HG03378 (cell line): ENCODE results near the gene CNTNAP2.

ENCODE experiments used
- ATAC-seq: cut with Tn5 transposase; IDR thresholded peaks from one replicate; pipeline ENCODE4 v1.9.1; 2021; ENCODE audit warnings: mild to moderate bottlenecking, moderate library complexity; ENCODE audit not compliant: unreplicated experiment

The CNTNAP2 gene

GRCh38 chr7:147188467-147188866 lies 1071.9 kb downstream of the CNTNAP2 start:
- ATAC-seq, result no peak

- ATAC-seq, result no peak
Measured at GRCh38 chr7:147193476-147193875, 1076.9 kb downstream of the CNTNAP2 start.

- no peak for ATAC-seq
Measured at GRCh38 chr7:147196481-147196880, 1079.9 kb downstream of the CNTNAP2 start.

- no peak for ATAC-seq
Measured at GRCh38 chr7:147197006-147197405, 1080.4 kb downstream of the CNTNAP2 start.

- ATAC-seq, result no peak
Measured at GRCh38 chr7:147199868-147200267, 1083.3 kb downstream of the CNTNAP2 start.

- no peak for ATAC-seq
Measured at GRCh38 chr7:147207988-147208387, 1091.4 kb downstream of the CNTNAP2 start.

GRCh38 chr7:147231275-147231674 lies 1114.7 kb downstream of the CNTNAP2 start:
- no peak for ATAC-seq

GRCh38 chr7:147235645-147236382 lies 1119.2 kb downstream of the CNTNAP2 start:
- no peak for ATAC-seq

- ATAC-seq, result no peak
Measured at GRCh38 chr7:147240468-147240867, 1123.9 kb downstream of the CNTNAP2 start.

GRCh38 chr7:147245274-147245673 lies 1128.7 kb downstream of the CNTNAP2 start:
- ATAC-seq, result no peak

- no peak for ATAC-seq
Measured at GRCh38 chr7:147249956-147250355, 1133.4 kb downstream of the CNTNAP2 start.

- no peak for ATAC-seq
Measured at GRCh38 chr7:147251751-147252325, 1135.2 kb downstream of the CNTNAP2 start.

GRCh38 chr7:147261693-147262092 lies 1145.1 kb downstream of the CNTNAP2 start:
- no peak for ATAC-seq

GRCh38 chr7:147265528-147265927 lies 1148.9 kb downstream of the CNTNAP2 start:
- no peak for ATAC-seq

- no peak for ATAC-seq
Measured at GRCh38 chr7:147276106-147276505, 1159.5 kb downstream of the CNTNAP2 start.

GRCh38 chr7:147276783-147277370 lies 1160.3 kb downstream of the CNTNAP2 start:
- no peak for ATAC-seq

- no peak for ATAC-seq
Measured at GRCh38 chr7:147279514-147279913, 1162.9 kb downstream of the CNTNAP2 start.

GRCh38 chr7:147279964-147280374 lies 1163.4 kb downstream of the CNTNAP2 start:
- no peak for ATAC-seq

GRCh38 chr7:147282204-147282603 lies 1165.6 kb downstream of the CNTNAP2 start:
- ATAC-seq, result no peak

- no peak for ATAC-seq
Measured at GRCh38 chr7:147296201-147296600, 1179.6 kb downstream of the CNTNAP2 start.

GRCh38 chr7:147296986-147297385 lies 1180.4 kb downstream of the CNTNAP2 start:
- ATAC-seq, result no peak

- no peak for ATAC-seq
Measured at GRCh38 chr7:147298611-147299043, 1182.0 kb downstream of the CNTNAP2 start.
